H1 (cell line): ENCODE measurements around the gene NTRK1. TPM values are rescaled to one million over a fixed set of nuclear protein-coding genes. Genes with fewer than 3 reads are reported as not detected.

ENCODE experiments used
- CTCF ChIA-PET: fragments of 300-600 bp; sonication (Branson Sonifier 250); formaldehyde crosslinking; loops from one replicate; lab custom pipeline; 2021; ENCODE audit not compliant: partially characterized antibody; lab: Charles Lee
- POLR2A ChIA-PET: fragments of 300-600 bp; sonication (Branson Sonifier 250); formaldehyde crosslinking; loops from one replicate; lab custom pipeline; 2021; ENCODE audit warnings: inconsistent platforms; ENCODE audit not compliant: partially characterized antibody; lab: Charles Lee
- DNase-seq, 2 experiments: peaks; one replicate each; pipeline versions ENCODE4 v3.0.0 to v3.0.0-alpha.2; 2010 to 2022; ENCODE audit warnings: low spot score in 2 of 2, low read depth in 1 of 2, mixed read lengths in 1 of 2
- FAIRE-seq: peaks from 2 replicates; lab custom pipeline; 2011; peaks lifted over from hg19 to GRCh38; lab: Jason Lieb, UNC
- H2AFZ ChIP-seq: 2 replicates; pipeline ENCODE4 v1.8.1; 2012; ENCODE audit warnings: low read length, inconsistent platforms
- H2AK5ac ChIP-seq: 2 replicates; pipeline ENCODE4 v1.6.1; 2013; ENCODE audit warnings: low read depth, low read length
- H2BK120ac ChIP-seq: replicated peaks from 2 replicates; pipeline ENCODE3; 2013; ENCODE audit warnings: low read depth, low read length, inconsistent platforms
- H2BK12ac ChIP-seq: 2 replicates; pipeline ENCODE4 v1.6.1; 2013; ENCODE audit warnings: low read depth, low read length
- H2BK15ac ChIP-seq: 2 replicates; pipeline ENCODE4 v1.6.1; 2013; ENCODE audit warnings: low read length
- H2BK20ac ChIP-seq: 2 replicates; pipeline ENCODE4 v1.6.1; 2013; ENCODE audit warnings: low read length
- H2BK5ac ChIP-seq: 2 replicates; pipeline ENCODE4 v1.6.1; 2013; ENCODE audit warnings: low read depth, low read length
- H3K14ac ChIP-seq: 2 replicates; pipeline ENCODE4 v1.6.1; 2013; ENCODE audit warnings: inconsistent platforms; ENCODE audit not compliant: insufficient read length
- H3K18ac ChIP-seq: 2 replicates; pipeline ENCODE4 v1.6.1; 2013; ENCODE audit warnings: low read length; ENCODE audit errors: extremely low read depth
- H3K23ac ChIP-seq: 2 replicates; pipeline ENCODE4 v1.6.1; 2013; ENCODE audit warnings: inconsistent platforms; ENCODE audit not compliant: insufficient read length
- H3K23me2 ChIP-seq: 2 replicates; pipeline ENCODE4 v1.6.1; 2013; ENCODE audit warnings: low read depth, low read length
- H3K27ac ChIP-seq: 2 replicates; pipeline ENCODE4 v1.6.1; 2011; ENCODE audit warnings: low read depth, low read length, inconsistent platforms
- H3K27me3 ChIP-seq, 4 experiments: replicated peaks in 1 of 4; 1 replicate in 1 of 4; 2 replicates in 3 of 4; pipeline versions ENCODE4 v1.6.1 to v1.8.1; 2011 to 2013; ENCODE audit warnings: low read length in 3 of 4, mild to moderate bottlenecking in 3 of 4, inconsistent platforms in 2 of 4, mixed read lengths in 2 of 4, moderate library complexity in 1 of 4; ENCODE audit not compliant: control insufficient read depth in 3 of 4, insufficient read depth in 3 of 4; ENCODE audit errors: extremely low read depth in 1 of 4
- H3K36me3 ChIP-seq, 4 experiments: 2 replicates each; pipeline versions ENCODE4 v1.6.1 to v1.8.1; 2011 to 2013; ENCODE audit warnings: mild to moderate bottlenecking in 4 of 4, low read length in 3 of 4, moderate library complexity in 2 of 4, control low read depth in 1 of 4, inconsistent platforms in 1 of 4; ENCODE audit not compliant: insufficient read depth in 4 of 4, control insufficient read depth in 2 of 4
- H3K4ac ChIP-seq: replicated peaks from 2 replicates; pipeline ENCODE3; 2013; ENCODE audit warnings: low read length, low read depth, mixed read lengths, inconsistent platforms; ENCODE audit not compliant: insufficient read length
- H3K4me1 ChIP-seq, 4 experiments: replicated peaks in 1 of 4; 1 replicate in 1 of 4; 2 replicates in 3 of 4; pipeline versions ENCODE4 v1.6.1 to v1.8.1; 2011 to 2013; ENCODE audit warnings: low read length in 3 of 4, inconsistent platforms in 2 of 4, mixed read lengths in 1 of 4; ENCODE audit not compliant: insufficient read depth in 4 of 4, control insufficient read depth in 3 of 4
- H3K4me2 ChIP-seq, 2 experiments: 2 replicates each; pipeline versions ENCODE4 v1.6.1 to v1.8.1; 2011 to 2013; ENCODE audit warnings: low read depth in 2 of 2, low read length in 2 of 2, control low read depth in 1 of 2, inconsistent platforms in 1 of 2, mild to moderate bottlenecking in 1 of 2; ENCODE audit not compliant: insufficient read depth in 1 of 2
- H3K4me3 ChIP-seq, 4 experiments: fragments of 200-600, 300-600 bp in 1 of 4; sonication (generic), shearing (Covaris generic), sonication (Bioruptor Twin) in 1 of 4; 2 replicates each; pipeline versions ENCODE4 v1.5.1 to v1.8.1; 2011 to 2016; ENCODE audit warnings: low read length in 4 of 4, low read depth in 3 of 4, control low read depth in 2 of 4, inconsistent platforms in 2 of 4, mild to moderate bottlenecking in 2 of 4, mixed read lengths in 1 of 4, moderate library complexity in 1 of 4; ENCODE audit not compliant: insufficient read depth in 2 of 4; ENCODE audit errors: extremely low read depth in 1 of 4
- H3K56ac ChIP-seq: replicated peaks from 2 replicates; pipeline ENCODE3; 2013; ENCODE audit warnings: low read depth, mild to moderate bottlenecking, mixed read lengths, low read length, inconsistent platforms; ENCODE audit not compliant: insufficient read length
- H3K79me1 ChIP-seq: 2 replicates; pipeline ENCODE4 v1.6.1; 2013; ENCODE audit warnings: low read depth, low read length, control low read depth
- H3K79me2 ChIP-seq, 2 experiments: 2 replicates each; pipeline versions ENCODE4 v1.6.1 to v1.8.1; 2012 to 2013; ENCODE audit warnings: low read length in 2 of 2, mild to moderate bottlenecking in 2 of 2, inconsistent platforms in 1 of 2; ENCODE audit not compliant: insufficient read depth in 2 of 2, control insufficient read depth in 1 of 2
- H3K9ac ChIP-seq, 4 experiments: replicated peaks in 1 of 4; 1 replicate in 1 of 4; 2 replicates in 3 of 4; pipeline versions ENCODE4 v1.6.1 to v1.8.1; 2011 to 2013; ENCODE audit warnings: low read depth in 3 of 4, low read length in 3 of 4, control low read depth in 2 of 4, mild to moderate bottlenecking in 2 of 4, moderate library complexity in 2 of 4, inconsistent platforms in 1 of 4; ENCODE audit errors: extremely low read depth in 1 of 4
- H3K9me3 ChIP-seq, 2 experiments: 2 replicates each; pipeline versions ENCODE4 v1.6.1 to v1.8.1; 2012 to 2013; ENCODE audit warnings: mild to moderate bottlenecking in 2 of 2, moderate library complexity in 2 of 2, control low read depth in 1 of 2, inconsistent platforms in 1 of 2, low read depth in 1 of 2, low read length in 1 of 2, mixed read lengths in 1 of 2; ENCODE audit not compliant: insufficient read depth in 2 of 2
- H4K20me1 ChIP-seq, 2 experiments: replicated peaks in 1 of 2; 2 replicates each; pipeline versions ENCODE3 to v1.8.1; 2011 to 2013; ENCODE audit warnings: inconsistent platforms in 2 of 2, low read length in 2 of 2, mild to moderate bottlenecking in 1 of 2; ENCODE audit not compliant: insufficient read depth in 2 of 2, control insufficient read depth in 1 of 2
- H4K5ac ChIP-seq: 2 replicates; pipeline ENCODE4 v1.6.1; 2013; ENCODE audit warnings: low read length, low read depth, mixed read lengths, inconsistent platforms; ENCODE audit not compliant: insufficient read length
- H4K8ac ChIP-seq: 2 replicates; pipeline ENCODE4 v1.8.0; 2013; ENCODE audit warnings: mild to moderate bottlenecking, moderate library complexity, low read length, inconsistent platforms; ENCODE audit not compliant: insufficient read depth; ENCODE audit errors: extremely low read depth
- H4K91ac ChIP-seq: replicated peaks from 2 replicates; pipeline ENCODE3; 2013; ENCODE audit warnings: low read length, mixed read lengths, inconsistent platforms; ENCODE audit not compliant: insufficient read length
- ATF2 ChIP-seq: IDR thresholded peaks from 2 replicates; pipeline ENCODE4 v1.6.1; 2012; ENCODE audit warnings: low read length, inconsistent platforms
- E2F6 ChIP-seq: IDR thresholded peaks from 2 replicates; pipeline ENCODE4 v1.6.1; 2012; ENCODE audit warnings: inconsistent platforms
- KDM5A ChIP-seq: fragments of 200-600 bp; IDR thresholded peaks from 2 replicates; pipeline ENCODE4 v1.7.1; 2012; ENCODE audit warnings: mild to moderate bottlenecking, low read length, inconsistent platforms, mixed read lengths
- PHF8 ChIP-seq: fragments of 200-600 bp; sonication (generic); conservative IDR thresholded peaks from 2 replicates; pipeline ENCODE4 v1.7.1; 2012; ENCODE audit warnings: low read depth, mild to moderate bottlenecking, inconsistent platforms, low read length, moderate library complexity
- RXRA ChIP-seq: IDR thresholded peaks from 2 replicates; pipeline ENCODE4 v1.6.1; 2011; ENCODE audit warnings: low read depth, mild to moderate bottlenecking, low read length, moderate library complexity; ENCODE audit not compliant: insufficient read depth
- SP4 ChIP-seq: IDR thresholded peaks from 2 replicates; pipeline ENCODE4 v1.6.1; 2012; ENCODE audit warnings: low read length, inconsistent platforms
- SRF ChIP-seq: IDR thresholded peaks from 2 replicates; pipeline ENCODE4 v1.6.1; 2011; ENCODE audit warnings: mild to moderate bottlenecking, low read depth, low read length, moderate library complexity
- WGBS, 2 experiments: shearing (Covaris generic) in 1 of 2; methylation state at CpG; one replicate each; pipeline versions ENCODE4 v1.1.6 to v1.1.7; 2013 to 2015; ENCODE audit warnings: low lambda C conversion rate in 2 of 2, mixed read lengths in 2 of 2, inconsistent platforms in 1 of 2, low coverage in 1 of 2, missing lambda C conversion rate in 1 of 2; ENCODE audit not compliant: insufficient replicate concordance in 2 of 2, insufficient coverage in 1 of 2, insufficient read length in 1 of 2; ENCODE audit errors: extremely low coverage in 1 of 2, missing lambda C conversion rate in 1 of 2; 5-methylcytosine and 5-hydroxymethylcytosine counted together
- polyA plus RNA-seq, 7 experiments: library from polyadenylated mRNA; depleted of rRNA in 3 of 7; stranded (reverse) in 5 of 7; unstranded in 2 of 7; fragments of >200 nt in 5 of 7; fragments of 200-250 nt in 2 of 7; gene quantifications; 1 replicate in 5 of 7; 2 replicates in 1 of 7; 4 replicates in 1 of 7; pipeline versions ENCODE4 v1.2.1 to v1.2.3, GENCODE V29; 2011 to 2013; ENCODE audit warnings: missing spikeins in 2 of 7, mixed read lengths in 2 of 7
- total RNA-seq: library from RNA; stranded (reverse); fragmentation: NEBNext Ultra II Directional; extraction: Animal tissue kit (Norgen Biotek cat#: 25700); gene quantifications from 2 replicates; pipeline ENCODE4 v1.2.1, GENCODE V29; 2021

NTRK1 gene
- total and polyA plus RNA-seq, 2 of the 8 experiments (the other 6 are each of a cell fraction or from before 2014, with no cell fraction given): 0.12 to 0.24 TPM

GRCh38 chr1:156928043-156928602 is 67.5 kb downstream of the NTRK1 start:
- Histone ChIP-seq H4K8ac (no peak overlapping the region), H3K9me3 (no peaks in the 10 kb centered on the region), H2BK5ac (no peak overlapping the region), H4K20me1 (peaks cover 2 to 13% of the 10 kb centered on the region in 2 experiments), H2AFZ (no peak overlapping the region), H3K23me2 (peaks cover 8% of the 10 kb centered on the region; the same call in 1 of the 2 replicates), H3K14ac (no peak overlapping the region), H3K18ac (no peak overlapping the region), H4K91ac (no peak overlapping the region), H2BK12ac (no peak overlapping the region), H2BK15ac (no peak overlapping the region), H3K9ac (no peak overlapping the region), H3K4me1 (peaks cover 2 to 16% (median 6%) of the 10 kb centered on the region in 4 experiments), H2AK5ac (no peak overlapping the region), H3K56ac (no peak overlapping the region), H4K5ac (no peak overlapping the region), H3K4ac (no peak overlapping the region), H3K4me3 (peak overlapping the region in 2 of 4 experiments; percentile 58 to 70; a peak in 4 of 8 replicates), H3K36me3 (no peaks in the 10 kb centered on the region), H3K27ac (no peak overlapping the region), H3K27me3 (peaks cover 44 to 64% (median 62%) of the 10 kb centered on the region in 4 experiments), H3K4me2 (peak overlapping the region; percentile 72 to 96), H3K79me2 (no peaks in the 10 kb centered on the region), H3K23ac (no peak overlapping the region), H2BK20ac (no peak overlapping the region), H3K79me1 (no peaks in the 10 kb centered on the region), H2BK120ac (no peak overlapping the region)
- CTCF ChIA-PET: interaction anchor here (0.7 to 11.8 kb wide), 30 partner anchors 9 to 285 kb away, joined by 3 to 287 read pairs (median 4); partner anchors contain the start of genes CRABP2, INSRR, ISG20L2 and METTL25B
- no peak for TF ChIP-seq SRF
- no peak for TF ChIP-seq E2F6
- no peak for TF ChIP-seq RXRA
- TF ChIP-seq PHF8: no peak
- no peak for TF ChIP-seq SP4
- no peak for TF ChIP-seq ATF2
- no peak for TF ChIP-seq KDM5A
- POLR2A ChIA-PET: interaction anchor here (0.7 to 3.0 kb wide), 8 partner anchors 11 to 69 kb away, joined by 3 to 10 read pairs (median 4); partner anchors contain the start of genes INSRR and PEAR1
- FAIRE-seq (no peak), DNase-seq (no peak)
- WGBS, 2 experiments: 26% methylated on average over 4 of the region's 4 CpGs; no CpG with 5 or more reads in 1 of the 2 experiments
